PFSK-1 (cell line): ENCODE measurements around the gene PTTG1IP.

Experiments
- FOXP2 ChIP-seq: optimal IDR thresholded peaks from 2 replicates; pipeline ENCODE3; 2011; ENCODE audit warnings: borderline replicate concordance, control low read depth, inconsistent platforms; ENCODE audit not compliant: insufficient read depth; ENCODE audit errors: extremely low read length, extremely low read depth
- POLR2AphosphoS5 ChIP-seq: IDR thresholded peaks from 2 replicates; pipeline ENCODE4 v1.6.1; 2012; ENCODE audit warnings: low read depth, mild to moderate bottlenecking, control low read depth, low read length, moderate library complexity
- REST ChIP-seq, 2 experiments: IDR thresholded peaks; 2 replicates each; pipeline versions ENCODE4 v1.6.1 to v1.8.0; 2011 to 2012; ENCODE audit warnings: low read depth in 2 of 2, low read length in 2 of 2, control low read depth in 1 of 2, inconsistent platforms in 1 of 2, mild to moderate bottlenecking in 1 of 2, moderate library complexity in 1 of 2; ENCODE audit not compliant: insufficient read depth in 1 of 2
- SIN3A ChIP-seq: IDR thresholded peaks from 2 replicates; pipeline ENCODE4 v1.6.1; 2012; ENCODE audit warnings: mild to moderate bottlenecking, low read length, moderate library complexity, borderline replicate concordance; ENCODE audit not compliant: insufficient read depth
- TAF1 ChIP-seq: IDR thresholded peaks from 2 replicates; pipeline ENCODE4 v1.6.1; 2012; ENCODE audit warnings: low read length, control low read depth, borderline replicate concordance; ENCODE audit not compliant: insufficient read depth

The PTTG1IP gene

GRCh38 chr21:44846485-44847260 lies 26.8 kb downstream of the PTTG1IP start:
- no peak for TF ChIP-seq FOXP2
- no peak for TF ChIP-seq TAF1
- no peak for TF ChIP-seq SIN3A
- TF ChIP-seq POLR2AphosphoS5, result no peak
- TF ChIP-seq REST (IDR thresholded peaks at IDR 0.05; ENCODE audit: insufficient read depth in 1 of 2, low read depth in 2 of 2, low read length in 2 of 2), result no peak

GRCh38 chr21:44846224-44846484 lies 27.3 kb downstream of the PTTG1IP start:
- TF ChIP-seq TAF1 (no peak), SIN3A (no peak), REST (IDR thresholded peaks at IDR 0.05; ENCODE audit: insufficient read depth in 1 of 2, low read depth in 2 of 2, low read length in 2 of 2) (no peak), POLR2AphosphoS5 (no peak), FOXP2 (no peak)

GRCh38 chr21:44845418-44846223 lies 27.9 kb downstream of the PTTG1IP start:
- TF ChIP-seq TAF1, result no peak

GRCh38 chr21:44844256-44844655 lies 29.2 kb downstream of the PTTG1IP start:
- no peak for TF ChIP-seq TAF1
- no peak for TF ChIP-seq REST (IDR thresholded peaks at IDR 0.05; ENCODE audit: insufficient read depth in 1 of 2, low read depth in 2 of 2, low read length in 2 of 2)
- TF ChIP-seq FOXP2, result no peak

GRCh38 chr21:44842721-44843445 lies 30.6 kb downstream of the PTTG1IP start:
- no peak for TF ChIP-seq TAF1

GRCh38 chr21:44842087-44842486 lies 31.4 kb downstream of the PTTG1IP start:
- TF ChIP-seq SIN3A (no peak), REST (IDR thresholded peaks at IDR 0.05; ENCODE audit: insufficient read depth in 1 of 2, low read depth in 2 of 2, low read length in 2 of 2) (no peak), POLR2AphosphoS5 (no peak), FOXP2 (no peak), TAF1 (no peak)
